GM12878 (cell line): ENCODE data around the gene ZNF311. TPM values are rescaled to one million over a fixed set of nuclear protein-coding genes. Genes with fewer than 3 reads are reported as not detected.

ENCODE experiments used
- ATAC-seq: fragments of 200-7000 bp; cut with Tn5 transposase; 3 replicates; pipeline ENCODE4 v1.9.1; 2020; ENCODE audit warnings: mild to moderate bottlenecking, moderate library complexity
- BruUV-seq: library from RNA; stranded (reverse); fragments of 400-500 nt; replicated peaks from 2 replicates; lab custom pipeline; 2021; lab: Mats Ljungman, UMichigan
- CTCF ChIA-PET: fragments of 300-600 bp; sonication (Branson Sonifier 250); formaldehyde crosslinking; extraction: SDS; loops from one replicate; lab custom pipeline; 2021; ENCODE audit warnings: inconsistent platforms; lab: Yijun Ruan, JAX
- POLR2A ChIA-PET: fragments of 350-600 bp; formaldehyde crosslinking; extraction: SDS; loops from one replicate; lab custom pipeline; 2021; ENCODE audit warnings: inconsistent platforms; lab: Charles Lee
- RAD21 ChIA-PET: fragments of 300-600 bp; sonication (Branson Sonifier 250); formaldehyde crosslinking; loops from one replicate; lab custom pipeline; 2023; ENCODE audit warnings: antibody characterized with exemption; ENCODE audit not compliant: unreplicated experiment; lab: Charles Lee
- SMC1A ChIA-PET: fragments of 300-600 bp; sonication (Branson Sonifier 250); formaldehyde crosslinking; loops from one replicate; lab custom pipeline; 2023; ENCODE audit not compliant: unreplicated experiment, uncharacterized antibody; lab: Charles Lee
- DNase-seq: peaks from one replicate; pipeline ENCODE4 v3.0.0-alpha.2; 2011; ENCODE audit warnings: low read depth, low spot score
- FAIRE-seq: peaks from 3 replicates; lab custom pipeline; 2011; peaks lifted over from hg19 to GRCh38; lab: Jason Lieb, UNC
- H2AFZ ChIP-seq: 2 replicates; pipeline ENCODE4 v1.6.0; 2011; ENCODE audit warnings: low read depth, low read length, control low read depth; ENCODE audit not compliant: control insufficient read depth
- H3K27ac ChIP-seq: 2 replicates; pipeline ENCODE4 v1.5.1; 2011; ENCODE audit warnings: control low read depth; ENCODE audit not compliant: control insufficient read depth, insufficient read depth
- H3K27me3 ChIP-seq, 2 experiments: replicated peaks in 1 of 2; 2 replicates each; pipeline versions ENCODE4 v1.6.0 to v1.6.1; 2011; ENCODE audit warnings: low read length in 1 of 2; ENCODE audit not compliant: control insufficient read depth in 2 of 2, insufficient read depth in 2 of 2
- H3K36me3 ChIP-seq, 2 experiments: 2 replicates each; pipeline ENCODE4 v1.5.1; 2011; ENCODE audit warnings: low read length in 1 of 2; ENCODE audit not compliant: control insufficient read depth in 2 of 2, insufficient read depth in 2 of 2
- H3K4me1 ChIP-seq: 2 replicates; pipeline ENCODE4 v1.6.1; 2011; ENCODE audit warnings: mild to moderate bottlenecking, low read length, moderate library complexity, mixed read lengths; ENCODE audit not compliant: control insufficient read depth, insufficient read depth
- H3K4me2 ChIP-seq: 2 replicates; pipeline ENCODE4 v1.6.0; 2011; ENCODE audit warnings: control low read depth; ENCODE audit not compliant: control insufficient read depth, insufficient read depth
- H3K4me3 ChIP-seq: fragments of 200-600 bp; sonication (generic); 2 replicates; pipeline ENCODE4 v1.5.1; 2016
- H3K79me2 ChIP-seq: 2 replicates; pipeline ENCODE4 v1.6.0; 2011; ENCODE audit warnings: low read length; ENCODE audit not compliant: control insufficient read depth, insufficient read depth
- H3K9ac ChIP-seq: 2 replicates; pipeline ENCODE4 v1.8.0; 2011; ENCODE audit warnings: low read length, control low read depth, mixed read lengths; ENCODE audit not compliant: control insufficient read depth, insufficient read depth
- H3K9me3 ChIP-seq: replicated peaks from 3 replicates; pipeline ENCODE4 v1.5.1; 2011; ENCODE audit warnings: mild to moderate bottlenecking, low read length; ENCODE audit not compliant: control insufficient read depth, insufficient read depth
- H4K20me1 ChIP-seq: 2 replicates; pipeline ENCODE4 v1.6.0; 2011; ENCODE audit not compliant: control insufficient read depth, insufficient read depth
- BMI1 ChIP-seq: fragments of 450-650 bp; IDR thresholded peaks from 2 replicates; pipeline ENCODE4 v1.6.1; 2016; ENCODE audit warnings: mild to moderate bottlenecking, moderate library complexity, borderline replicate concordance
- CEBPZ ChIP-seq: fragments of 150-350 bp; IDR thresholded peaks from 2 replicates; pipeline ENCODE4 v1.6.1; 2016; ENCODE audit warnings: low read depth, low read length
- CHD2 ChIP-seq: IDR thresholded peaks from 2 replicates; pipeline ENCODE4 v1.6.1; 2011; ENCODE audit warnings: low read depth, low read length, improper control_type of control experiment, borderline replicate concordance
- GABPA ChIP-seq: IDR thresholded peaks from 2 replicates; pipeline ENCODE4 v1.6.1; 2014; ENCODE audit warnings: antibody characterized with exemption, low read depth, mild to moderate bottlenecking, inconsistent platforms
- GATAD2B ChIP-seq: fragments of 450-650 bp; conservative IDR thresholded peaks from 2 replicates; pipeline ENCODE4 v1.6.1; 2017; ENCODE audit warnings: low read depth, mild to moderate bottlenecking, moderate library complexity
- IRF4 ChIP-seq: IDR thresholded peaks from 2 replicates; pipeline ENCODE4 v1.6.1; 2011; ENCODE audit warnings: low read depth, low read length
- RFX5 ChIP-seq: IDR thresholded peaks from 2 replicates; pipeline ENCODE4 v1.6.1; 2011; ENCODE audit warnings: low read depth, low read length, improper control_type of control experiment
- SREBF1 ChIP-seq: IDR thresholded peaks from 2 replicates; pipeline ENCODE4 v1.6.1; 2012; ENCODE audit warnings: mild to moderate bottlenecking, low read length
- USF2 ChIP-seq: IDR thresholded peaks from 2 replicates; pipeline ENCODE4 v1.6.1; 2011; ENCODE audit warnings: low read depth, low read length, improper control_type of control experiment, borderline replicate concordance
- ZBTB33 ChIP-seq: fragments of 450-650 bp; IDR thresholded peaks from 2 replicates; pipeline ENCODE4 v1.6.1; 2017; ENCODE audit warnings: mild to moderate bottlenecking
- ZZZ3 ChIP-seq: IDR thresholded peaks from 2 replicates; pipeline ENCODE4 v1.6.1; 2011; ENCODE audit warnings: low read depth; ENCODE audit not compliant: control insufficient read depth, insufficient read length
- WGBS: methylation state at CpG from one replicate; pipeline ENCODE4 v1.1.6; 2016; ENCODE audit warnings: low lambda C conversion rate; ENCODE audit not compliant: insufficient replicate concordance, insufficient coverage; ENCODE audit errors: missing lambda C conversion rate; 5-methylcytosine and 5-hydroxymethylcytosine counted together
- in situ Hi-C: fragments of 300-500 bp; cut with MboI; formaldehyde crosslinking; loops from 9 replicates; pipeline ENCODE4 v1.14.3; 2018; ENCODE audit warnings: mixed read lengths
- intact Hi-C: fragments of 100-400 bp; cut with micrococcal nuclease; formaldehyde crosslinking; loops from one replicate; pipeline ENCODE4 v1.14.2; 2022; ENCODE audit not compliant: unreplicated experiment
- polyA plus RNA-seq, 11 experiments: library from polyadenylated mRNA; depleted of rRNA in 4 of 11; unstranded in 6 of 11; stranded (reverse) in 5 of 11; fragments of >200 nt; fragmentation: Nextera tagmentation in 4 of 11; fragmentation: Illumina TruSeq in 1 of 11; extraction: Ambion mirVana in 4 of 11; extraction: Trizol in 1 of 11; gene quantifications; 1 replicate in 1 of 11; 2 replicates in 10 of 11; pipeline versions ENCODE4 v1.2.1 to v1.2.3, GENCODE V29; 2011 to 2016; ENCODE audit warnings: inconsistent platforms in 2 of 11, missing spikeins in 2 of 11, low read depth in 1 of 11
- total RNA-seq, 4 experiments: library from RNA; depleted of rRNA in 3 of 4; stranded (reverse); fragments of >200 nt in 3 of 4; fragmentation: Illumina TruSeq in 1 of 4; extraction: Trizol in 1 of 4; gene quantifications; 2 replicates each; pipeline versions ENCODE4 v1.2.1 to v1.2.3, GENCODE V29; 2013 to 2021

The ZNF311 gene
- total and polyA plus RNA-seq, 10 of the 15 experiments (the other 5 are each of a cell fraction or from before 2014, with no cell fraction given), result 0.07 TPM; not detected in 9

GRCh38 chr6:28956331-28956730, 48.8 kb downstream of the ZNF311 start:
- no peaks in the 10 kb centered on the region for H4K20me1 ChIP-seq
- H3K9ac ChIP-seq, result no peak overlapping the region
- no peak overlapping the region for H3K4me2 ChIP-seq
- WGBS, result 69% methylated on average over 3 of the region's 3 CpGs
- H3K79me2 ChIP-seq, result no peaks in the 10 kb centered on the region
- no TSS peak for BruUV-seq
- intact Hi-C loops, result no loop called here
- no peak overlapping the region for H3K4me3 ChIP-seq
- H2AFZ ChIP-seq, result no peak overlapping the region
- POLR2A ChIA-PET, result interaction anchor here (0.6 kb wide), 1 partner anchor 68 kb away, joined by 3 read pairs; no protein-coding TSS in a partner anchor
- no peaks in the 10 kb centered on the region for H3K4me1 ChIP-seq
- ATAC-seq, result no peak
- no peak for TF ChIP-seq GABPA
- no peak for TF ChIP-seq ZZZ3
- no peak for TF ChIP-seq IRF4
- no peak for TF ChIP-seq USF2
- TF ChIP-seq SREBF1, result no peak
- TF ChIP-seq BMI1, result no peak
- TF ChIP-seq GATAD2B, result no peak
- no peak for TF ChIP-seq ZBTB33
- no peak for TF ChIP-seq CEBPZ
- TF ChIP-seq CHD2, result no peak
- TF ChIP-seq RFX5, result no peak
- no peaks in the 10 kb centered on the region; the same call in 2 of the 3 replicates for H3K9me3 ChIP-seq
- no peak overlapping the region for H3K27ac ChIP-seq
- no peak for DNase-seq
- FAIRE-seq, result no peak
- RAD21 ChIA-PET, result no interaction called here
- in situ Hi-C loops, result no loop called here
- H3K36me3 ChIP-seq, result no peaks in the 10 kb centered on the region
- CTCF ChIA-PET, result no interaction called here
- SMC1A ChIA-PET, result no interaction called here
- H3K27me3 ChIP-seq, result no peaks in the 10 kb centered on the region
